Activated CD8-positive, alpha-beta memory T cell treated with anti-CD3 and anti-CD28 coated beads, Interleukin-2, amount 50 U/mL, for 4 hours (primary cell): ENCODE data around the gene TRMT2A.

Source experiments
- DNase-seq: peaks from one replicate; pipeline ENCODE4 v3.0.0-alpha.2; 2020

TRMT2A gene

GRCh38 chr22:20133930-20134549 lies 17.0 kb upstream of the TRMT2A start:
- no peak for DNase-seq

- no peak for DNase-seq
Measured at GRCh38 chr22:20132686-20133246, 15.7 kb upstream of the TRMT2A start.

GRCh38 chr22:20131859-20132685 lies 15.0 kb upstream of the TRMT2A start:
- DNase-seq: no peak

- DNase-seq: peak; percentile 53
Measured at GRCh38 chr22:20131597-20131858, 14.5 kb upstream of the TRMT2A start, which contains the start of gene ZDHHC8. Gene ZDHHC8, plus strand, starts transcription at chr22:20131804. Its CDS starts 144 bp downstream, at chr22:20131948.

- DNase-seq: peak; percentile 84
Measured at GRCh38 chr22:20130731-20131596, 13.9 kb upstream of the TRMT2A start.

GRCh38 chr22:20130319-20130718 lies 13.3 kb upstream of the TRMT2A start:
- no peak for DNase-seq

GRCh38 chr22:20129747-20130014 lies 12.7 kb upstream of the TRMT2A start:
- DNase-seq: no peak

GRCh38 chr22:20128902-20129746 lies 12.1 kb upstream of the TRMT2A start:
- peak; percentile 57 for DNase-seq

GRCh38 chr22:20128619-20128901 lies 11.5 kb upstream of the TRMT2A start:
- no peak for DNase-seq

- DNase-seq: no peak
Measured at GRCh38 chr22:20127869-20128618, 11.0 kb upstream of the TRMT2A start.

GRCh38 chr22:20127318-20127868 lies 10.4 kb upstream of the TRMT2A start:
- DNase-seq: no peak

GRCh38 chr22:20126284-20127029 lies 9.4 kb upstream of the TRMT2A start:
- no peak for DNase-seq

GRCh38 chr22:20125201-20126174 lies 8.5 kb upstream of the TRMT2A start:
- DNase-seq: no peak

- DNase-seq: no peak
Measured at GRCh38 chr22:20124083-20124787, 7.2 kb upstream of the TRMT2A start.

GRCh38 chr22:20123366-20124082 lies 6.5 kb upstream of the TRMT2A start:
- no peak for DNase-seq

- DNase-seq: no peak
Measured at GRCh38 chr22:20121856-20122415, 4.9 kb upstream of the TRMT2A start.

- no peak for DNase-seq
Measured at GRCh38 chr22:20118300-20119020, 1.4 kb upstream of the TRMT2A start.
